ENCODE results near the gene RENBP. TPM values are rescaled to one million over a fixed set of nuclear protein-coding genes. Genes with fewer than 3 reads are reported as not detected.

The RENBP gene
- total and polyA plus RNA-seq, 7 experiments from 2014 or later = 0.47 to 32.7 (median 22.2) TPM

DNA sequence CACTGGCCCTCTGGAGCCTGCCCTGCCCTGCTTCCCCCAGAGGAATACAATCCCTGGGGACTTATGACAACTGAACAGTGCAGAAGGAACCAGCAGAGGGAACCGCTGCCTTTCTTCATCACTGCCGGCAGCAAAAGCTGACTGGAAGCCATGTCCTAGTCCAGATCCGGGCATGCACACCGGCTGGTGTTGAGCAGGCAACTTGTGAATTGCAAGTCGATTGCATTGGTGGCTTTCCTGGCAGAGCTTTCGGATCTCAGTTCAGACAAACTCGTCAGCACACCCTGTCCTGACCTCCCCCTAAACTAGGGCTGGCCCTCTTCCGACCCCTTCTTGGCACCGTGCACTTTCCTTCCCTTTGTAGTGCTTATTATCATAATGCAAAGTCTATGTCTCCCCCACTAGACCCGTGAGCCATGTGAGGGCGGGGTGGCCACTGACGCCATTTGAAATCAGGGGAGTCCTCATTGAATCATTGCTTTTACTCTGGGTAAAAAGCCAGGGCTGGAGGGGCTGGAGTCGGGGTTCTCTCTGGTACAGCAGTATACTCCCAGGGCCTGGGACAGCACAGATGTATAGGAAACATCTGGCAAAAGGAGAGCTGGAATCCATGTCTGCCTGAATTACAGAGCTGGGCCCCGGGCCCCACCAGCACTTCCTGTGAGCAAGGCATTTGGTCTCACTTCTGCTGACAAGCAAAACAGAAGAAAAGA lies 20.1 kb downstream of the RENBP start:
- no peak for ATAC-seq
- Histone ChIP-seq H3K27me3 (ENCODE audit: control insufficient read depth in 2 of 2, insufficient read depth in 2 of 2, low read length in 2 of 2) (no peaks in the 10 kb centered on the region), H3K36me3 (ENCODE audit: control insufficient read depth in 2 of 3, insufficient read depth in 3 of 3, low read length in 3 of 3) (peaks cover 0 to 19% (median 0%) of the 10 kb centered on the region in 3 experiments), H3K9me3 (ENCODE audit: control insufficient read depth in 2 of 3, low read length in 3 of 3) (no peaks in the 10 kb centered on the region), H3K4me3 (ENCODE audit: low read length) (peak overlapping the region; percentile 70), H3K4me1 (ENCODE audit: control insufficient read depth in 2 of 2, insufficient read depth in 2 of 2, low read length in 2 of 2) (peaks cover 24 to 26% of the 10 kb centered on the region in 2 donors), H3K27ac (ENCODE audit: low read depth, low read length) (peak overlapping the region; percentile 98)
- peak overlapping the region; percentile 92 to 98 (median 94) for H3K4me3 Mint-ChIP-seq
- peaks cover 0 to 68% (median 25%) of the 10 kb centered on the region in 7 donors for H3K4me1 Mint-ChIP-seq
- H3K36me3 Mint-ChIP-seq = peaks cover 0 to 23% (median 0%) of the 10 kb centered on the region in 5 donors
- intact Hi-C loops (cut with micrococcal nuclease) = loop anchor here (1.0 to 10.0 kb wide), 4 partner anchors 18 to 570 kb away; partner anchors contain the start of gene SLC10A3 (in 1 of the 2)
- no peaks in the 10 kb centered on the region for H3K27me3 Mint-ChIP-seq
- CTCF ChIA-PET = interaction anchor here (0.6 to 13.2 kb wide), 6 partner anchors 12 to 810 kb away, joined by 3 to 168 read pairs (median 4); partner anchors contain the start of gene RENBP
- POLR2A ChIA-PET = interaction anchor here (1.6 to 17.4 kb wide), 8 partner anchors 14 to 130 kb away, joined by 3 to 384 read pairs (median 20); partner anchors contain the start of genes HCFC1, IDH3G, NAA10 and RENBP
- peak in 7 of 9 donors; percentile 42 to 59 (median 52) for DNase-seq
- H3K27ac Mint-ChIP-seq = peak overlapping the region; percentile 86 to 98 (median 93)
- peaks cover 0 to 2% (median 0%) of the 10 kb centered on the region in 11 donors for H3K9me3 Mint-ChIP-seq

DNA sequence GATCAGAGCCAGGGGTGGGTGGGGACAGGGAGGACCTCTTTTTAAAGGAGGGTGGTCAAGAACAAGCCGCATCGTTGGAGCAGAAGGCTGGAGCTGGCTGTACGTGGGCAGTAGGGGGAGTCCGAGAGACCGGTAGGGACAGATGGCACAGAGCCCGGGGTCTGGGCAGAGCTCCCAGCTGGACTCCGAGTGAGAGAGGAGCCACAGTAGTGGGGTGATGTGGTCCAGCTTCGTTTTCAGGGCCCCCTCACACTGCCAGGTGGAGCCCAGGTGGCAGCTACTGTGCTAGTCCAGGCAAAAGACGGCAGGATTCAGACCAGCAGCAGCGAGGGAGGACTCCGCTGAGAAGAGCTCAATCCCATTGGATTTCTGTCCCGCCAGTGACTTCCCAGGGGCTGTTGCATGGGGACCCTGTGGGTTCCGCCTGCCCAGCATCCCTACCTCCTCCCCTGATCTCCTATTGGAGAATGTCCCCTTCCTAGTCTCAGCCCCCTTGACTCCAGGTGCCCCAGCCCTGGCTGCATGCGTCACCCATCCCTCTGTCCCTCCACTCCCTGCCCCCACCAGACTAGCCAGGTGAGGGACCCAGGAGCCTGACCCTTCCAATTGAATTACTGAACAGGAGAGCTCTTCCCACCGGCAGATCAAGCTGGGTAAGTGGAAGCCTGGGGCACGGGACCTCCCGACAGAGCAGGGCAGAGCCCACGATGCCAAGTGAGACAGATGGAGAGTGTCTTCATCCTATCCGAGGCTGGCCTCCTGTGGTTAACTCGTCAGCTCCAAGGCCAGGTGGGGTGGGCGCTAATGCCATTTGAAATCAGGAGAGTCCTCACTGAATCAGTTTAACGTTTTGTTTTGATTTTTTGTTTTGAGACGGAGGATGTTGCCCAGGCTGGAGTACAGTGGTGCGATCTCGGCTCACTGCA lies 21.2 kb downstream of the RENBP start:
- H3K27me3 Mint-ChIP-seq = no peaks in the 10 kb centered on the region
- peaks cover 19 to 21% of the 10 kb centered on the region in 2 donors for H3K4me1 ChIP-seq (ENCODE audit: control insufficient read depth in 2 of 2, insufficient read depth in 2 of 2, low read length in 2 of 2)
- H3K36me3 Mint-ChIP-seq = peaks cover 0 to 21% (median 0%) of the 10 kb centered on the region in 5 donors
- DNase-seq (no peak), ATAC-seq (no peak)
- H3K27ac Mint-ChIP-seq = peak overlapping the region; percentile 23 to 98 (median 93)
- no peaks in the 10 kb centered on the region for H3K9me3 ChIP-seq (ENCODE audit: control insufficient read depth in 2 of 3, low read length in 3 of 3)
- H3K4me3 Mint-ChIP-seq = peak overlapping the region; percentile 92 to 98 (median 94)
- peaks cover 0 to 30% (median 4%) of the 10 kb centered on the region in 3 experiments for H3K36me3 ChIP-seq (ENCODE audit: control insufficient read depth in 2 of 3, insufficient read depth in 3 of 3, low read length in 3 of 3)
- peaks cover 0 to 59% (median 21%) of the 10 kb centered on the region in 7 donors for H3K4me1 Mint-ChIP-seq
- H3K9me3 Mint-ChIP-seq = peaks cover 0 to 2% (median 0%) of the 10 kb centered on the region in 11 donors
- intact Hi-C loops (cut with micrococcal nuclease) = loop anchor here in 1 of 2 donors (10.0 kb wide), 1 partner anchor 572 kb away; the partner anchor contains the start of gene SLC10A3
- CTCF ChIA-PET = interaction anchor here (1.3 to 13.2 kb wide), 4 partner anchors 17 to 160 kb away, joined by 4 to 168 read pairs (median 17); partner anchors contain the start of gene RENBP
- H3K27me3 ChIP-seq (ENCODE audit: control insufficient read depth in 2 of 2, insufficient read depth in 2 of 2, low read length in 2 of 2) = no peaks in the 10 kb centered on the region
- H3K4me3 ChIP-seq (ENCODE audit: low read length) = peak overlapping the region; percentile 70
- H3K27ac ChIP-seq (ENCODE audit: low read depth, low read length) = peak overlapping the region; percentile 98
- POLR2A ChIA-PET = interaction anchor here (0.7 to 17.4 kb wide), 7 partner anchors 8 to 159 kb away, joined by 3 to 384 read pairs (median 4); partner anchors contain the start of genes HCFC1, NAA10, PLXNB3 and RENBP

DNA sequence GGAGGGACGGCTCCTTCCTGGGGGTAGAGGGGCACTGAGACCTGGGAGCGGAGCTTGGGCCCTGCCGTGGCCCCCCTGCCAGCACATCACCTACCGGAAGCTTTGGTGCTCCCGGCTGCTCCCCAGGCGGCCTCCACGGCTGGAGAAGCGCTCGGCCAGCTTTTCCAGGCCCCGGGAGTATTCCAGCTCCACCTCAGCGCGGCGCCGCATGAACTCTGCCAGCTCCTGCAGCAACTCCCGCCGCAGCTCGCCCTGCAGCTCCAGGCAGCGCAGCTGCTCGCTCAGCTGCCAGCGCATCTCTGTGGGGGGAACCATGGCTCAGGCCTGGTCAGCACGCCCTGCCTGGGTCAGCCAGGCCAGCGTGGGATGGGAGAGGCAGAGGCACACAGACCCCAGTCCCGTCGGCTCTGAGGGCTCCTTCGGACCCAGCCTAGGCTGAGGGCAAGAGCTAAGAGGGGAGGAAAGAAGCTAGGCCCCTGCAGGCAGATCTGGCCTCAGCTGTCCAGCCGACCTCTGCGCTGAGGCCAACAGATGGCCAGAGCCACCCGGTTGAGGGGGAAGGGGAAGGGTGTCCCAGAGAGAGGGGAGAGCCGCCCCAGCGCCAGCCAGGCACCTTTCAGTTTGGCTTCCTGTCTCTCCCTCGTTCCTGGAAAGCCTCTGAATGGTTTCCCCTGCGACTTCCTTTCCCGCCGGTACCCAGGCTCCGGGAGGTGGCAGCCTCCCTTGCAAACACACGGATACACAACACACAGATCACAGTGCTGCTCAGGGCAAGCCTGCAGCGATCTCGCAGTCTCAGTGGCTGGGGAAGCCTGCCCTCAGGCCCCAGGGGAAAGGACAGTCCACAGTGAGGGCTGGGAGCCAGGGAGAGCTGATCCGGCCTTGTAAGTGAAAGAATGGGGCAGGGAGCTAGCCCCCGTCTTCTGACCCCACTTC lies 22.7 kb downstream of the RENBP start:
- H3K4me3 ChIP-seq (ENCODE audit: low read length) = peak overlapping the region; percentile 47
- H3K9me3 Mint-ChIP-seq = peaks cover 0 to 2% (median 0%) of the 10 kb centered on the region in 11 donors
- peak overlapping the region in 8 of 9 donors; percentile 10 to 96 (median 78) for H3K27ac Mint-ChIP-seq
- no peaks in the 10 kb centered on the region for H3K9me3 ChIP-seq (ENCODE audit: control insufficient read depth in 2 of 3, low read length in 3 of 3)
- H3K4me3 Mint-ChIP-seq = peak overlapping the region; percentile 60 to 98 (median 94)
- H3K36me3 Mint-ChIP-seq = peaks cover 0 to 25% (median 0%) of the 10 kb centered on the region in 5 donors
- intact Hi-C loops (cut with micrococcal nuclease) = loop anchor here in 1 of 2 donors (10.0 kb wide), 1 partner anchor 573 kb away; the partner anchor contains the start of gene SLC10A3
- peak overlapping the region; percentile 98 for H3K27ac ChIP-seq (ENCODE audit: low read depth, low read length)
- DNase-seq (no peak), ATAC-seq (no peak)
- no peaks in the 10 kb centered on the region for H3K27me3 ChIP-seq (ENCODE audit: control insufficient read depth in 2 of 2, insufficient read depth in 2 of 2, low read length in 2 of 2)
- CTCF ChIA-PET = interaction anchor here (0.9 to 13.2 kb wide), 2 partner anchors 27 to 45 kb away, joined by 3 to 168 read pairs; partner anchors contain the start of gene RENBP
- H3K36me3 ChIP-seq (ENCODE audit: control insufficient read depth in 2 of 3, insufficient read depth in 3 of 3, low read length in 3 of 3) = peaks cover 0 to 40% (median 4%) of the 10 kb centered on the region in 3 experiments
- peaks cover 0 to 53% (median 23%) of the 10 kb centered on the region in 7 donors for H3K4me1 Mint-ChIP-seq
- no peaks in the 10 kb centered on the region for H3K27me3 Mint-ChIP-seq
- POLR2A ChIA-PET = interaction anchor here (0.6 to 17.4 kb wide), 4 partner anchors 12 to 47 kb away, joined by 3 to 384 read pairs (median 119); partner anchors contain the start of genes HCFC1, NAA10, RENBP and TMEM187
- H3K4me1 ChIP-seq (ENCODE audit: control insufficient read depth in 2 of 2, insufficient read depth in 2 of 2, low read length in 2 of 2) = peaks cover 13 to 19% of the 10 kb centered on the region in 2 donors

DNA sequence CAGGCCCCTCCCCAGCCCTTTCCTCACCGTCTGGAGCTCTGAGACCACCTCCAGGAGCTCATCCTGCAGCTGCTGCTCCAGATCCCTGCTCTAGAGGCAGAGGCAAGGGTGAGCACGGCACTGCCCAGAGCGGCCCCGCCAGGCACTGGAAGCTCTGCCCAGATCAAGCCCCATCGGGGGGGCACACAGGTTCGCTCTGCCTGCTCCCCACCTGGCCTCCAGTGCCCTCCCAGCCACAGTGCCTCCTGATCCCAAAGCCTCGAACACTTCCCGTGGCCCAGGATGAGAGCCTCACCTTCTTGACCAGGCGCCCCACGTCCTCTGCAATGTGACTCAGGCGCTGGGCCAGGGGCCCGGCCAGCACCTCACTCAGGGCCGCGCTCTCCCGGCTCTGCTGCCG lies 23.4 kb downstream of the RENBP start:
- Histone ChIP-seq H3K27me3 (ENCODE audit: control insufficient read depth in 2 of 2, insufficient read depth in 2 of 2, low read length in 2 of 2) (no peaks in the 10 kb centered on the region), H3K4me3 (ENCODE audit: low read length) (no peak overlapping the region), H3K9me3 (ENCODE audit: control insufficient read depth in 2 of 3, low read length in 3 of 3) (no peaks in the 10 kb centered on the region), H3K36me3 (ENCODE audit: control insufficient read depth in 2 of 3, insufficient read depth in 3 of 3, low read length in 3 of 3) (peaks cover 0 to 45% (median 4%) of the 10 kb centered on the region in 3 experiments), H3K27ac (ENCODE audit: low read depth, low read length) (no peak overlapping the region), H3K4me1 (ENCODE audit: control insufficient read depth in 2 of 2, insufficient read depth in 2 of 2, low read length in 2 of 2) (peaks cover 13 to 19% of the 10 kb centered on the region in 2 donors)
- peak overlapping the region in 1 of 9 donors; percentile 14 for H3K27ac Mint-ChIP-seq
- H3K4me1 Mint-ChIP-seq = peaks cover 0 to 55% (median 25%) of the 10 kb centered on the region in 7 donors
- peak overlapping the region in 2 of 10 donors; percentile 29 to 92 for H3K4me3 Mint-ChIP-seq
- ChIA-PET CTCF (interaction anchor here (13.2 kb wide), 1 partner anchor 28 kb away, joined by 168 read pairs; the partner anchor contains the start of gene RENBP), POLR2A (interaction anchor here (9.0 to 17.4 kb wide), 2 partner anchors 11 to 23 kb away, joined by 111 to 384 read pairs; partner anchors contain the start of genes NAA10 and RENBP)
- intact Hi-C loops (cut with micrococcal nuclease) = loop anchor here in 1 of 2 donors (10.0 kb wide), 1 partner anchor 574 kb away; the partner anchor contains the start of gene SLC10A3
- peaks cover 0 to 2% (median 0%) of the 10 kb centered on the region in 11 donors for H3K9me3 Mint-ChIP-seq
- ATAC-seq = no peak
- H3K36me3 Mint-ChIP-seq = peaks cover 0 to 27% (median 0%) of the 10 kb centered on the region in 5 donors
- no peaks in the 10 kb centered on the region for H3K27me3 Mint-ChIP-seq
- no peak for DNase-seq

DNA sequence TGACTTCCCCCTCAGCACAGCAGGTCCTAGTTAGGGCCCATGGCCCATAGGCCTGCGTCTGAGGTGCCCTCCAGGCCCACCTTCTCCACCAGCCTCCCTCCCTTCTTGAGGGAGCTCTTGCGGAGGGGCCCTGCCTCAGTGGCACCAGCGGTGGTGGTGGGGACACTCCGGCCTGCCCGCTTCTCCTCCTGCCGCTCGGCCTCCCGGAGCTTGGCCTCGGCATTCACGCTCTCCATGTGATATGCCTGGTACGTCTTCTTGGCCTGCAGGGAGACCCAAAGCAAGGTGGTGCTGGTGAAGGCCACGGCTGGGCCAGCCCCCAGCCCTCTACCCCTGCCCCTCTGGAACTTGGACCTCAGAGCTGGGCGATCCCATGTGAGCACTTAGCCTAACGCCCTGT lies 23.9 kb downstream of the RENBP start:
- no peak overlapping the region for H3K27ac ChIP-seq (ENCODE audit: low read depth, low read length)
- DNase-seq = no peak
- ChIA-PET POLR2A (interaction anchor here (9.0 to 17.4 kb wide), 2 partner anchors 10 to 23 kb away, joined by 111 to 384 read pairs; partner anchors contain the start of genes NAA10 and RENBP), CTCF (interaction anchor here (13.2 kb wide), 1 partner anchor 28 kb away, joined by 168 read pairs; the partner anchor contains the start of gene RENBP)
- intact Hi-C loops (cut with micrococcal nuclease) = loop anchor here in 1 of 2 donors (10.0 kb wide), 1 partner anchor 574 kb away; the partner anchor contains the start of gene SLC10A3
- Mint-ChIP-seq H3K9me3 (peaks cover 0 to under 1% (median 0%) of the 10 kb centered on the region in 11 donors), H3K27me3 (no peaks in the 10 kb centered on the region), H3K36me3 (peaks cover 0 to 27% (median 0%) of the 10 kb centered on the region in 5 donors), H3K4me3 (no peak overlapping the region), H3K4me1 (peaks cover 0 to 56% (median 23%) of the 10 kb centered on the region in 7 donors), H3K27ac (no peak overlapping the region)
- H3K4me1 ChIP-seq (ENCODE audit: control insufficient read depth in 2 of 2, insufficient read depth in 2 of 2, low read length in 2 of 2) = peaks cover 13 to 19% of the 10 kb centered on the region in 2 donors
- no peak overlapping the region for H3K4me3 ChIP-seq (ENCODE audit: low read length)
- ATAC-seq = no peak
- peaks cover 0 to 50% (median 4%) of the 10 kb centered on the region in 3 experiments for H3K36me3 ChIP-seq (ENCODE audit: control insufficient read depth in 2 of 3, insufficient read depth in 3 of 3, low read length in 3 of 3)
- no peaks in the 10 kb centered on the region for H3K9me3 ChIP-seq (ENCODE audit: control insufficient read depth in 2 of 3, low read length in 3 of 3)
- no peaks in the 10 kb centered on the region for H3K27me3 ChIP-seq (ENCODE audit: control insufficient read depth in 2 of 2, insufficient read depth in 2 of 2, low read length in 2 of 2)
